ENCODE measurements around the gene UTP4.

DNA sequence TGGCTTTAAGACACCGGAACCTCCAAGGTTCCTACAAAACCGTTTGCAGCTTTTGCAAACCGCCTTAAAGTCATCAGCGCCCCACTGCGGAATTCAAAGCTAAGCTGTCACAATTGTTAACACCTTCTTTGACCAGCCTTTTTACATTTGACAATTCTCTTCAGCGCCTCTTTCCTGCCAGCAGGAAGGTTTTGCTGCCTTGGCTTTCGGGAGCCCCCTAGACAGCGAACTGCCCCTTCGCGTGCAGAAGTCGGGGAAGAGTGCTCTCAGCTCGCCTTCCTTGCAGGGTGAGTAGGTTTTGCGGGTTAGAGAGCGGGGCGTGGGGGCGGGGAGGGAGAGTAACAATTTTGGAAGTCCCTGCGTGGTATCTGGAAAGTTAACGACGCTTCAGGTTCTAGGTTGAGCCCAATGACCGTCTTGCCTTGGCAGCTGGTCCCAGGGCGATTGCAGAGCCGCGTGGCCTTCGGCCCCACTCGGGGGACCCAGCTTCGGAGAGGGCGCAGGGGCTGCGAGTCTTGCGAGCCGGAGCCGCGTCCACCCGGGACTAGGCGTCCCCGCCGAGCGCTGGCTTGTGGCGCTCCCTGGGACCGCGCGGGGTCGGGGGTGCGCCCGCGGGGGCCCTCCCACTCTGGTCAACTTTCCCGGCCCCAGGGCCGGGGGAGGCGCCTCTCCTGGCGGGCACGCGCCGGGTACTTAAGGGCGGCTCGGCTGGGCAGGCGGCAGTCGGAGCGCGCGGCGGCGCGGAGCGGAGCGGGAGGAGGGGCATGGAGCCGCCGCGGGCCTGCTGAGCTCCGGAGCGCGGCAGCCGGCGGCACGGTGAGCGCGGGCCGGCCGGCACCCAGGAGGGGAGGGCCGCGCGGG, 26.7 kb upstream of the UTP4 start, which contains the start of gene HAS3:
- no peak for TF ChIP-seq POLR2A (IDR thresholded peaks at IDR 0.05; ENCODE audit: low read length)
- no peak for TF ChIP-seq GATA1 (IDR thresholded peaks at IDR 0.05; ENCODE audit: low read depth, low read length)

Data from erythroblast (primary cell).